SU-DHL-6 (cell line): ENCODE data around the gene B4GALNT3.

Experiments used
- H2AFZ ChIP-seq: fragments of 200-600 bp; sonication (generic); 2 replicates; pipeline ENCODE4 v1.6.1; 2014; ENCODE audit warnings: low read depth, mild to moderate bottlenecking, moderate library complexity, mixed read lengths, antibody characterized with exemption, low read length; ENCODE audit not compliant: severe bottlenecking
- H3F3A ChIP-seq: fragments of 200-600 bp; shearing (Covaris generic); 2 replicates; pipeline ENCODE4 v1.6.0; 2016; ENCODE audit warnings: antibody characterized with exemption, mild to moderate bottlenecking; ENCODE audit not compliant: insufficient read depth
- H3K27ac ChIP-seq: fragments of 200-600 bp; sonication (generic); 2 replicates; pipeline ENCODE4 v1.5.1; 2016; ENCODE audit warnings: low read depth, mild to moderate bottlenecking, low read length, moderate library complexity, mixed read lengths
- H3K27me3 ChIP-seq: fragments of 200-600 bp; sonication (generic), shearing (Covaris generic); 2 replicates; pipeline ENCODE4 v1.6.0; 2014; ENCODE audit warnings: mild to moderate bottlenecking, low read length
- H3K36me3 ChIP-seq: fragments of 200-600 bp; sonication (generic); 2 replicates; pipeline ENCODE4 v1.6.1; 2014; ENCODE audit warnings: mild to moderate bottlenecking, low read length, mixed read lengths
- H3K4me2 ChIP-seq: fragments of 300-600, 200-600 bp; shearing (Covaris generic), sonication (generic); 2 replicates; pipeline ENCODE4 v1.6.0; 2014; ENCODE audit warnings: low read length, low read depth, mild to moderate bottlenecking; ENCODE audit not compliant: poor library complexity, severe bottlenecking
- H3K4me3 ChIP-seq: fragments of 200-600 bp; sonication (generic); 2 replicates; pipeline ENCODE4 v1.5.1; 2014; ENCODE audit warnings: antibody characterized with exemption, low read length, mild to moderate bottlenecking, mixed read lengths; ENCODE audit not compliant: insufficient read depth, poor library complexity, severe bottlenecking
- H3K79me2 ChIP-seq: fragments of 200-600 bp; sonication (generic); 2 replicates; pipeline ENCODE4 v1.6.1; 2014; ENCODE audit warnings: mild to moderate bottlenecking, low read length, moderate library complexity; ENCODE audit not compliant: insufficient read depth
- H3K9ac ChIP-seq: fragments of 200-600 bp; sonication (generic); 2 replicates; pipeline ENCODE4 v1.7.0; 2014; ENCODE audit warnings: mild to moderate bottlenecking, low read length
- H3K9me2 ChIP-seq: fragments of 200-600 bp; sonication (generic); replicated peaks from 2 replicates; pipeline ENCODE4 v1.6.1; 2014; ENCODE audit warnings: low read length; ENCODE audit not compliant: insufficient read depth
- H3K9me3 ChIP-seq: fragments of 200-600 bp; sonication (generic); 2 replicates; pipeline ENCODE4 v1.6.1; 2014; ENCODE audit warnings: low read length, mixed read lengths; ENCODE audit not compliant: insufficient read depth
- H4K20me1 ChIP-seq: fragments of 200-600 bp; sonication (generic); 2 replicates; pipeline ENCODE4 v1.6.1; 2014; ENCODE audit warnings: low read depth, mild to moderate bottlenecking, antibody characterized with exemption, low read length, moderate library complexity, mixed read lengths
- EZH2phosphoT487 ChIP-seq: fragments of 200-600 bp; sonication (generic), shearing (Covaris generic); conservative IDR thresholded peaks from 2 replicates; pipeline ENCODE4 v1.6.1; 2018; ENCODE audit warnings: mild to moderate bottlenecking, antibody characterized with exemption, low read length, moderate library complexity, mixed read lengths
- TF ChIP-seq, protein P1 (sequence below): fragments of 200-600 bp; sonication (generic); IDR thresholded peaks from one replicate; pipeline ENCODE4 v1.5.1; 2017; ENCODE audit warnings: antibody characterized with exemption, mild to moderate bottlenecking, low read length, moderate library complexity; ENCODE audit not compliant: insufficient read depth, poor library complexity, severe bottlenecking

B4GALNT3 gene

GRCh38 chr12:503111-503761 lies 43.5 kb downstream of the B4GALNT3 start:
- no peaks in the 10 kb centered on the region for H3K27me3 ChIP-seq
- H3K9me2 ChIP-seq: no peaks in the 10 kb centered on the region
- no peak overlapping the region for H3K27ac ChIP-seq
- H3K4me2 ChIP-seq: no peak overlapping the region
- no peaks in the 10 kb centered on the region for H3F3A ChIP-seq
- H3K79me2 ChIP-seq: no peaks in the 10 kb centered on the region
- H3K9me3 ChIP-seq: no peaks in the 10 kb centered on the region
- TF ChIP-seq EZH2phosphoT487: no peak
- TF ChIP-seq, protein P1, sequence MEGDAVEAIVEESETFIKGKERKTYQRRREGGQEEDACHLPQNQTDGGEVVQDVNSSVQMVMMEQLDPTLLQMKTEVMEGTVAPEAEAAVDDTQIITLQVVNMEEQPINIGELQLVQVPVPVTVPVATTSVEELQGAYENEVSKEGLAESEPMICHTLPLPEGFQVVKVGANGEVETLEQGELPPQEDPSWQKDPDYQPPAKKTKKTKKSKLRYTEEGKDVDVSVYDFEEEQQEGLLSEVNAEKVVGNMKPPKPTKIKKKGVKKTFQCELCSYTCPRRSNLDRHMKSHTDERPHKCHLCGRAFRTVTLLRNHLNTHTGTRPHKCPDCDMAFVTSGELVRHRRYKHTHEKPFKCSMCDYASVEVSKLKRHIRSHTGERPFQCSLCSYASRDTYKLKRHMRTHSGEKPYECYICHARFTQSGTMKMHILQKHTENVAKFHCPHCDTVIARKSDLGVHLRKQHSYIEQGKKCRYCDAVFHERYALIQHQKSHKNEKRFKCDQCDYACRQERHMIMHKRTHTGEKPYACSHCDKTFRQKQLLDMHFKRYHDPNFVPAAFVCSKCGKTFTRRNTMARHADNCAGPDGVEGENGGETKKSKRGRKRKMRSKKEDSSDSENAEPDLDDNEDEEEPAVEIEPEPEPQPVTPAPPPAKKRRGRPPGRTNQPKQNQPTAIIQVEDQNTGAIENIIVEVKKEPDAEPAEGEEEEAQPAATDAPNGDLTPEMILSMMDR: no peak
- no peak overlapping the region for H2AFZ ChIP-seq
- no peak overlapping the region for H3K4me3 ChIP-seq
- no peaks in the 10 kb centered on the region for H3K36me3 ChIP-seq
- H4K20me1 ChIP-seq: no peaks in the 10 kb centered on the region
- H3K9ac ChIP-seq: no peak overlapping the region

DNA sequence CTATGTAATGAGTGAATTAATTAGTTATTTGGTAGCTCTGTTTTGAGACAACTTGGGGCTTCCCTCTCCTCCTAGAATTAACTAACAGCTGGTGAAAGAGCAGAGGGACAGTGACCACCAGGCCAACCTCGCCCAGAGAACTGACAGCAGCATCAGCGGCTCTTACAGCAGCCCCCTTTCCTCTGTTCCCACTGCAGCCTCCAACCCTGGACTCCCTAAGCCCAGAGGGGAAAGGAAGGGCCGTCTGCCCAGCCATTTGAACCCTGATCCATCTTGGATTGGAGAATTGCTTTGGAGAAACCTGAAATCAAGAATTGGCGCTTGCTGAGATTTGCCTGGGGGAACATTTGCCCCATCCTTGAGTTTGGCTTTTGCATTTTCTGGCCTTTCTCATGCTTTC lies 45.5 kb downstream of the B4GALNT3 start:
- no peak overlapping the region for H3K9ac ChIP-seq
- no peaks in the 10 kb centered on the region for H3F3A ChIP-seq
- H2AFZ ChIP-seq: no peak overlapping the region
- H3K27me3 ChIP-seq: no peaks in the 10 kb centered on the region
- no peaks in the 10 kb centered on the region for H3K79me2 ChIP-seq
- H3K4me2 ChIP-seq: no peak overlapping the region
- H4K20me1 ChIP-seq: no peaks in the 10 kb centered on the region
- no peak overlapping the region for H3K4me3 ChIP-seq
- TF ChIP-seq EZH2phosphoT487: no peak
- TF ChIP-seq, protein P1: no peak
- no peaks in the 10 kb centered on the region for H3K9me2 ChIP-seq
- H3K27ac ChIP-seq: no peak overlapping the region
- H3K36me3 ChIP-seq: no peaks in the 10 kb centered on the region
- H3K9me3 ChIP-seq: no peaks in the 10 kb centered on the region

DNA sequence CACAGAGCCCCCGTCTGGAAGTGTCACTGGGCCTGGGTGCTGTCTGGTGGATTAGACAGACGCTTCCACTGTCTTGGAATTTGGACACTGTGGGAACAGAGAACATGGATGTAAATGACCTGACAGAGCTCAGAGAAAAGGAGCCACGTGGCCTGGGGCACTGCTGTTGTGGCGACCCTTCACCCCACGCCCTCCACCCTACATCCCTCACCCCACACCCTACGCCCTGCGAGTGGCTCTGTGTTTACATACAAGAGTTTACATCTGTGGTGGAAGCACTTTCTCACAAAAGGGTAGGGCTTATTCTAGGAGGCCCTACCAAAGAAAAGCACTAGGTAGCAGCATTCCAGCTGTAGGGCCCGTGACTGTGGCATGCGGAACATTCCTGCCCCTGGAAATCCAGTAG lies 47.7 kb downstream of the B4GALNT3 start:
- Histone ChIP-seq H3F3A (no peaks in the 10 kb centered on the region), H3K4me2 (no peak overlapping the region), H2AFZ (no peak overlapping the region), H3K9me2 (no peaks in the 10 kb centered on the region), H3K36me3 (no peaks in the 10 kb centered on the region), H3K9me3 (no peaks in the 10 kb centered on the region), H3K27ac (no peak overlapping the region), H3K27me3 (no peaks in the 10 kb centered on the region), H3K9ac (no peak overlapping the region), H4K20me1 (no peaks in the 10 kb centered on the region), H3K4me3 (no peak overlapping the region), H3K79me2 (no peaks in the 10 kb centered on the region)
- no peak for TF ChIP-seq EZH2phosphoT487
- TF ChIP-seq, protein P1: no peak
